Adrenal gland (tissue), 12 donors: ENCODE results near the gene SLC35A4. TPM values are rescaled to one million over a fixed set of nuclear protein-coding genes. Genes with fewer than 3 reads are reported as not detected.
A peak's percentile ranks its signal among the peaks of the same experiment; 100 is the strongest.

Experiments
- DNase-seq, 7 donors: peaks; one replicate each; pipeline ENCODE4 v3.0.0-alpha.2; 2019 to 2020
- H3K27ac ChIP-seq, 5 donors: fragments of 200-600 bp; sonication (generic) in 4 of 5; 1 replicate in 3 of 5; 2 replicates in 2 of 5; pipeline versions ENCODE4 v1.5.1 to v1.8.0; 2016 to 2020; ENCODE audit warnings: mild to moderate bottlenecking in 1 of 5
- H3K27me3 ChIP-seq: fragments of 200-600 bp; 2 replicates; pipeline ENCODE4 v1.8.0; 2021
- H3K36me3 ChIP-seq, 2 donors: fragments of 200-600 bp; replicated peaks in 1 of 2; 1 replicate in 1 of 2; 2 replicates in 1 of 2; pipeline versions ENCODE4 v1.5.1 to v1.8.0; 2018 to 2022
- H3K4me1 ChIP-seq, 2 donors: fragments of 200-600 bp; replicated peaks in 1 of 2; 1 replicate in 1 of 2; 2 replicates in 1 of 2; pipeline versions ENCODE4 v1.5.1 to v1.8.0; 2018 to 2021
- H3K4me3 ChIP-seq, 4 donors: fragments of 200-600 bp; sonication (generic) in 3 of 4; one replicate each; pipeline ENCODE4 v1.5.1; 2016 to 2018
- H3K9me3 ChIP-seq, 3 donors: fragments of 200-600 bp; sonication (generic) in 1 of 3; replicated peaks in 1 of 3; 1 replicate in 2 of 3; 2 replicates in 1 of 3; pipeline versions ENCODE4 v1.5.1 to v1.8.0; 2016 to 2021
- CTCF ChIP-seq, 6 experiments: fragments of 450-650 bp in 4 of 6; fragments of 200-600 bp in 2 of 6; sonication (generic) in 1 of 6; IDR thresholded peaks; 1 replicate in 5 of 6; 2 replicates in 1 of 6; pipeline versions ENCODE4 v1.5.1 to v1.8.0; 2016 to 2021; ENCODE audit warnings: antibody characterized with exemption in 6 of 6, mild to moderate bottlenecking in 2 of 6, moderate library complexity in 1 of 6
- POLR2A ChIP-seq, 2 donors: fragments of 450-650 bp; IDR thresholded peaks; one replicate each; pipeline ENCODE4 v1.6.1; 2017; ENCODE audit warnings: antibody characterized with exemption in 2 of 2, mild to moderate bottlenecking in 2 of 2, moderate library complexity in 1 of 2
- WGBS, 4 donors: extraction: QIAGEN DNeasy Blood & Tissue Kit in 2 of 4; methylation state at CpG; one replicate each; pipeline versions ENCODE4 v1.1.5 to v1.1.7; 2013 to 2017; 5-methylcytosine and 5-hydroxymethylcytosine counted together
- intact Hi-C, 2 donors: fragments of 100-400 bp; cut with DNase I; formaldehyde crosslinking; loops; one replicate each; pipeline versions ENCODE4 v1.14.1 to v1.15.0; 2022 to 2023
- microRNA-seq, 3 donors: library from miRNA; unstranded; fragments of <30 nt; microRNA quantifications; one replicate each; pipeline ENCODE4, GENCODE V29; 2017 to 2020
- polyA plus RNA-seq, 3 donors: library from polyadenylated mRNA; stranded (reverse); fragments of 200-250 nt in 2 of 3; fragments of 350-450 nt in 1 of 3; fragmentation: Illumina TruSeq in 1 of 3; extraction: RNeasy Lipid Tissue Mini Kit (QIAGEN cat#74804) in 1 of 3; gene quantifications; one replicate each; pipeline ENCODE4 v1.2.3, GENCODE V29; 2013 to 2014
- small RNA-seq, 2 donors: library from RNA; depleted of rRNA; stranded (forward); fragments of <200 nt; gene quantifications; one replicate each; pipeline ENCODE3, GENCODE V24; 2016
- total RNA-seq, 9 donors: library from RNA; depleted of rRNA in 4 of 9; stranded (reverse); fragments of >200 nt in 4 of 9; fragments of 120-200 nt in 1 of 9; fragmentation: NEBNext Ultra II Directional in 1 of 9; extraction: Animal tissue kit (Norgen Biotek cat#: 25700) in 1 of 9; gene quantifications; one replicate each; pipeline versions ENCODE4 v1.1.0 to v1.2.4, GENCODE V29; 2013 to 2023
- donor health status: healthy with polysubstance abuse.
- donor health status: Bipolar disorder and iron deficiency.
- donor health status: DM: yes; HTN: yes; CAD: no.
- donor health status: DM: no; HTN: no; CAD: no.
- donor health status: DM: no; HTN: no; CAD: no.
- donor health status: DM: yes; HTN: yes; CAD: no.

The SLC35A4 gene
- total and polyA plus RNA-seq, 12 donors = 17.3 to 135 (median 82.2) TPM

GRCh38 chr5:140609126-140609525 lies 44.5 kb downstream of the SLC35A4 start:
- no peaks in the 10 kb centered on the region for H3K36me3 ChIP-seq
- DNase-seq = peak in 6 of 7 donors; percentile 25 to 69 (median 50)
- intact Hi-C loops = no loop called here
- no peaks in the 10 kb centered on the region for H3K27me3 ChIP-seq
- no peak overlapping the region for H3K4me3 ChIP-seq
- peaks cover 0 to 6% of the 10 kb centered on the region in 2 donors for H3K4me1 ChIP-seq
- TF ChIP-seq POLR2A (IDR thresholded peaks at IDR 0.05) (no peak), CTCF (IDR thresholded peaks at IDR 0.05) (no peak)
- no peaks in the 10 kb centered on the region for H3K9me3 ChIP-seq
- WGBS, 4 donors = 58 to 93% (median 79%) methylated on average over 3 to 4 of the region's 4 CpGs
- peak overlapping the region in 2 of 5 donors; percentile 46 to 67 for H3K27ac ChIP-seq

- Histone ChIP-seq H3K36me3 (no peaks in the 10 kb centered on the region), H3K27ac (peak overlapping the region in 4 of 5 donors; percentile 21 to 72 (median 44)), H3K27me3 (no peaks in the 10 kb centered on the region), H3K9me3 (no peaks in the 10 kb centered on the region), H3K4me1 (peaks cover 0 to 6% of the 10 kb centered on the region in 2 donors), H3K4me3 (no peak overlapping the region)
- TF ChIP-seq POLR2A (IDR thresholded peaks at IDR 0.05) (no peak), CTCF (IDR thresholded peaks at IDR 0.05) (no peak)
- 71 to 88% (median 79%) methylated on average over 2 of the region's 2 CpGs for WGBS, 4 donors
- intact Hi-C loops = no loop called here
- DNase-seq = no peak
These were observed 46.4 kb downstream of the SLC35A4 start for GRCh38 chr5:140611020-140611521.

Small RNA genes within 50 kb of the gene (microRNA-seq; reads per million reads assigned to microRNA genes)
- gene MIR6831 = 0 reads per million in 3 donors

Small RNA genes within 50 kb of the gene (small RNA-seq; reads per million reads assigned to genes)
- gene RF00279 = 0 reads per million in 2 donors
- gene RF00443 = 0 reads per million in 2 donors

Other genes with a start within 250 kb of the SLC35A4 start
- gene HBEGF, start 218.2 kb upstream of the SLC35A4 start, total RNA-seq = 1 to 10 TPM in 8 of 9 donors, under 1 TPM in 1; 0.54 to 9.8 (median 4.7) TPM
- 1 to 10 TPM; 3.0 to 6.2 (median 5.6) TPM for gene HBEGF, start 218.2 kb upstream of the SLC35A4 start, polyA plus RNA-seq
- gene SLC4A9, start 204.6 kb upstream of the SLC35A4 start, total RNA-seq = not detected
- under 1 TPM in 2 of 3 donors, not detected in 1; 0.13 to 0.32 TPM for gene SLC4A9, start 204.6 kb upstream of the SLC35A4 start, polyA plus RNA-seq
- 100 to 1,000 TPM in 4 of 9 donors, 10 to 100 TPM in 5; 64.3 to 141 (median 99.4) TPM for gene ANKHD1, start 163.0 kb upstream of the SLC35A4 start, total RNA-seq
- gene ANKHD1, start 163.0 kb upstream of the SLC35A4 start, polyA plus RNA-seq = 100 to 1,000 TPM in 1 of 3 donors, 10 to 100 TPM in 2; 58.2 to 141 (median 70.9) TPM
- 10 to 100 TPM in 7 of 9 donors, 1 to 10 TPM in 2; 5.9 to 80.5 (median 40.0) TPM for gene EIF4EBP3, start 17.2 kb upstream of the SLC35A4 start, total RNA-seq
- gene EIF4EBP3, start 17.2 kb upstream of the SLC35A4 start, polyA plus RNA-seq = 100 to 1,000 TPM in 2 of 3 donors, 1 to 10 TPM in 1; 7.9 to 158 (median 121) TPM
- 100 to 1,000 TPM in 1 of 9 donors, 10 to 100 TPM in 8; 31.3 to 156 (median 46.0) TPM for gene SRA1, start 7.4 kb upstream of the SLC35A4 start, total RNA-seq
- gene SRA1, start 7.4 kb upstream of the SLC35A4 start, polyA plus RNA-seq = 100 to 1,000 TPM in 2 of 3 donors, 10 to 100 TPM in 1; 96.3 to 115 (median 101) TPM
- 10 to 100 TPM; 14.0 to 61.2 (median 35.5) TPM for gene APBB3, start 230 bp upstream of the SLC35A4 start, total RNA-seq
- gene APBB3, start 230 bp upstream of the SLC35A4 start, polyA plus RNA-seq = 100 to 1,000 TPM in 2 of 3 donors, 10 to 100 TPM in 1; 25.6 to 163 (median 142) TPM
- 100 to 1,000 TPM in 8 of 9 donors, 1 to 10 TPM in 1; 9.8 to 885 (median 316) TPM for gene CD14, start 68.3 kb downstream of the SLC35A4 start, total RNA-seq
- 100 to 1,000 TPM in 2 of 3 donors, 10 to 100 TPM in 1; 13.9 to 252 (median 101) TPM for gene CD14, start 68.3 kb downstream of the SLC35A4 start, polyA plus RNA-seq
- 100 to 1,000 TPM in 1 of 9 donors, 10 to 100 TPM in 7, 1 to 10 TPM in 1; 6.6 to 348 (median 29.5) TPM for gene TMCO6, start 74.6 kb downstream of the SLC35A4 start, total RNA-seq
- gene TMCO6, start 74.6 kb downstream of the SLC35A4 start, polyA plus RNA-seq = 10 to 100 TPM in 2 of 3 donors, 1 to 10 TPM in 1; 5.6 to 44.7 (median 25.3) TPM
- gene NDUFA2, start 82.8 kb downstream of the SLC35A4 start, total RNA-seq = 100 to 1,000 TPM in 8 of 9 donors, 10 to 100 TPM in 1; 98.1 to 139 (median 115) TPM
- 100 to 1,000 TPM in 2 of 3 donors, 10 to 100 TPM in 1; 65.6 to 573 (median 367) TPM for gene NDUFA2, start 82.8 kb downstream of the SLC35A4 start, polyA plus RNA-seq
- 100 to 1,000 TPM in 4 of 9 donors, 10 to 100 TPM in 5; 65.7 to 478 (median 83.3) TPM for gene IK, start 83.0 kb downstream of the SLC35A4 start, total RNA-seq
- gene IK, start 83.0 kb downstream of the SLC35A4 start, polyA plus RNA-seq = 100 to 1,000 TPM in 1 of 3 donors, 10 to 100 TPM in 2; 65.5 to 153 (median 97.5) TPM
- 10 to 100 TPM; 13.6 to 20.0 (median 17.1) TPM for gene WDR55, start 100.1 kb downstream of the SLC35A4 start, total RNA-seq
- gene WDR55, start 100.1 kb downstream of the SLC35A4 start, polyA plus RNA-seq = 10 to 100 TPM; 13.3 to 20.8 (median 13.5) TPM
- 1 to 10 TPM in 1 of 9 donors, under 1 TPM in 8; 0.19 to 3.6 (median 0.50) TPM for gene DND1, start 108.7 kb downstream of the SLC35A4 start, total RNA-seq
- 1 to 10 TPM in 2 of 3 donors, under 1 TPM in 1; 0.18 to 3.1 (median 2.1) TPM for gene DND1, start 108.7 kb downstream of the SLC35A4 start, polyA plus RNA-seq
- gene HARS1, start 126.5 kb downstream of the SLC35A4 start, total RNA-seq = 10 to 100 TPM; 36.4 to 80.6 (median 55.7) TPM
- 100 to 1,000 TPM in 1 of 3 donors, 10 to 100 TPM in 2; 92.3 to 111 (median 94.6) TPM for gene HARS1, start 126.5 kb downstream of the SLC35A4 start, polyA plus RNA-seq
- 10 to 100 TPM; 21.3 to 51.2 (median 32.9) TPM for gene HARS2, start 126.6 kb downstream of the SLC35A4 start, total RNA-seq
- gene HARS2, start 126.6 kb downstream of the SLC35A4 start, polyA plus RNA-seq = 10 to 100 TPM; 26.0 to 31.0 (median 28.6) TPM
- gene ZMAT2, start 135.6 kb downstream of the SLC35A4 start, total RNA-seq = 100 to 1,000 TPM in 1 of 9 donors, 10 to 100 TPM in 8; 24.6 to 122 (median 51.4) TPM
- 100 to 1,000 TPM in 1 of 3 donors, 10 to 100 TPM in 2; 42.1 to 113 (median 82.8) TPM for gene ZMAT2, start 135.6 kb downstream of the SLC35A4 start, polyA plus RNA-seq
- under 1 TPM in 4 of 9 donors, not detected in 5; 0.07 to 0.20 (median 0.12) TPM for gene PCDHA1, start 221.3 kb downstream of the SLC35A4 start, total RNA-seq
- gene PCDHA1, start 221.3 kb downstream of the SLC35A4 start, polyA plus RNA-seq = under 1 TPM; 0.05 to 0.08 (median 0.07) TPM
- under 1 TPM in 4 of 9 donors, not detected in 5; 0.12 to 0.28 (median 0.21) TPM for gene PCDHA2, start 230.0 kb downstream of the SLC35A4 start, total RNA-seq
- gene PCDHA2, start 230.0 kb downstream of the SLC35A4 start, polyA plus RNA-seq = under 1 TPM in 2 of 3 donors, not detected in 1; 0.03 to 0.09 TPM
- gene PCDHA3, start 236.2 kb downstream of the SLC35A4 start, total RNA-seq = 1 to 10 TPM in 1 of 9 donors, under 1 TPM in 6, not detected in 2; 0.10 to 1.4 (median 0.31) TPM
- gene PCDHA3, start 236.2 kb downstream of the SLC35A4 start, polyA plus RNA-seq = 1 to 10 TPM in 1 of 3 donors, under 1 TPM in 2; 0.16 to 1.1 (median 0.24) TPM
- under 1 TPM; 0.04 to 0.96 (median 0.28) TPM for gene PCDHA4, start 242.2 kb downstream of the SLC35A4 start, total RNA-seq
- under 1 TPM; 0.08 to 0.33 (median 0.10) TPM for gene PCDHA4, start 242.2 kb downstream of the SLC35A4 start, polyA plus RNA-seq